Natural killer cell (primary cell): ENCODE data around the gene PSG2. TPM values are rescaled to one million over a fixed set of nuclear protein-coding genes. Genes with fewer than 3 reads are reported as not detected.
"Not testable (repeated sequence)": the region's sequence is repeated elsewhere in the genome, so short reads cannot be mapped to it uniquely, and the experiment has no call there.

Source experiments
- ATAC-seq, 3 donors: fragments of 150-1000 bp in 2 of 3; fragments of 200-7000 bp in 1 of 3; cut with Tn5 transposase; 1 replicate in 1 of 3; 2 replicates in 2 of 3; pipeline ENCODE4 v1.10.0; 2021; ENCODE audit warnings: mild to moderate bottlenecking in 2 of 3, moderate library complexity in 2 of 3
- DNase-seq, 2 donors: peaks; one replicate each; pipeline versions ENCODE4 v3.0.0 to v3.0.0-alpha.2; 2013 to 2021; ENCODE audit warnings: mixed read lengths in 1 of 2
- H3K27ac ChIP-seq: one replicate; pipeline ENCODE4 v1.5.1; 2013; ENCODE audit warnings: mild to moderate bottlenecking, low read length
- H3K27me3 ChIP-seq: one replicate; pipeline ENCODE4 v1.6.1; 2013; ENCODE audit warnings: low read length; ENCODE audit not compliant: control insufficient read depth, insufficient read depth
- H3K36me3 ChIP-seq: one replicate; pipeline ENCODE4 v1.6.1; 2013; ENCODE audit warnings: low read length; ENCODE audit not compliant: control insufficient read depth, insufficient read depth
- H3K4me1 ChIP-seq: one replicate; pipeline ENCODE4 v1.6.1; 2013; ENCODE audit warnings: low read length; ENCODE audit not compliant: control insufficient read depth, insufficient read depth
- H3K4me3 ChIP-seq: one replicate; pipeline ENCODE4 v1.5.1; 2013; ENCODE audit warnings: low read length
- H3K9me3 ChIP-seq: one replicate; pipeline ENCODE4 v1.6.1; 2013; ENCODE audit warnings: low read length; ENCODE audit not compliant: control insufficient read depth, insufficient read depth
- H3K27ac Mint-ChIP-seq, 2 donors: one replicate each; pipeline ENCODE4 v1.8.0; 2022; ENCODE audit warnings: mild to moderate bottlenecking in 2 of 2, mixed read lengths in 2 of 2, moderate library complexity in 1 of 2
- H3K27me3 Mint-ChIP-seq, 2 donors: one replicate each; pipeline ENCODE4 v1.8.0; 2022; ENCODE audit warnings: low read depth in 2 of 2, mixed read lengths in 2 of 2
- H3K36me3 Mint-ChIP-seq: one replicate; pipeline ENCODE4 v1.8.0; 2022; ENCODE audit warnings: mixed read lengths
- H3K4me1 Mint-ChIP-seq, 2 donors: one replicate each; pipeline ENCODE4 v1.8.0; 2022; ENCODE audit warnings: mixed read lengths in 2 of 2
- H3K4me3 Mint-ChIP-seq: one replicate; pipeline ENCODE4 v1.8.0; 2022; ENCODE audit warnings: mild to moderate bottlenecking, moderate library complexity, mixed read lengths
- H3K9me3 Mint-ChIP-seq, 2 donors: one replicate each; pipeline ENCODE4 v1.8.0; 2022; ENCODE audit warnings: mixed read lengths in 2 of 2
- CTCF ChIP-seq: fragments of 200-600 bp; IDR thresholded peaks from one replicate; pipeline ENCODE4 v1.8.0; 2022; ENCODE audit warnings: antibody characterized with exemption
- WGBS: methylation state at CpG from one replicate; pipeline ENCODE4 v1.1.7; 2013; ENCODE audit warnings: missing lambda C conversion rate; ENCODE audit not compliant: insufficient coverage; 5-methylcytosine and 5-hydroxymethylcytosine counted together
- intact Hi-C: fragments of 100-400 bp; cut with micrococcal nuclease; formaldehyde crosslinking; loops from one replicate; pipeline ENCODE4 v1.14.2; 2022
- total RNA-seq, 4 donors: library from RNA; stranded (reverse); fragments of 120-200 nt in 1 of 4; gene quantifications; one replicate each; pipeline versions ENCODE4 v1.2.3 to v1.2.4, GENCODE V29; 2013 to 2022

The PSG2 gene
- total RNA-seq, 3 donors from 2014 or later (not counting 1 experiment from before 2014, with no cell fraction given), result not detected

GRCh38 chr19:43124360-43124759 is 41.9 kb upstream of the PSG2 start:
- Mint-ChIP-seq H3K27me3 (peaks cover 5 to 9% of the 10 kb centered on the region in 2 donors), H3K27ac (no peak overlapping the region)

GRCh38 chr19:43120433-43121026 is 38.0 kb upstream of the PSG2 start:
- H3K36me3 Mint-ChIP-seq, H3K36me3 ChIP-seq, H3K27me3 Mint-ChIP-seq, H3K27me3 ChIP-seq, DNase-seq, H3K4me3 ChIP-seq, H3K9me3 ChIP-seq, ATAC-seq, H3K4me1 ChIP-seq, H3K9me3 Mint-ChIP-seq, H3K27ac ChIP-seq, H3K4me3 Mint-ChIP-seq, H3K4me1 Mint-ChIP-seq, H3K27ac Mint-ChIP-seq, intact Hi-C loops: not testable (repeated sequence)
- WGBS, result 85% methylated on average over 11 of the region's 11 CpGs

More at GRCh38 chr19:43124360-43124759, 41.9 kb upstream of the PSG2 start:
- Histone ChIP-seq H3K4me1 (no peaks in the 10 kb centered on the region), H3K36me3 (no peaks in the 10 kb centered on the region), H3K4me3 (no peak overlapping the region), H3K27me3 (no peaks in the 10 kb centered on the region), H3K9me3 (no peaks in the 10 kb centered on the region), H3K27ac (no peak overlapping the region)
- intact Hi-C loops, result no loop called here
- no peak overlapping the region for H3K4me3 Mint-ChIP-seq
- no peak for TF ChIP-seq CTCF
- DNase-seq (no peak), ATAC-seq (no peak)
- WGBS, result 67% methylated on average over 2 of the region's 2 CpGs
- H3K4me1 Mint-ChIP-seq, result no peaks in the 10 kb centered on the region
- no peaks in the 10 kb centered on the region for H3K9me3 Mint-ChIP-seq
- no peaks in the 10 kb centered on the region for H3K36me3 Mint-ChIP-seq

- H3K4me1 Mint-ChIP-seq, H3K27ac Mint-ChIP-seq, ATAC-seq, H3K27ac ChIP-seq, H3K4me3 ChIP-seq, H3K27me3 Mint-ChIP-seq, H3K9me3 ChIP-seq, H3K36me3 Mint-ChIP-seq, H3K9me3 Mint-ChIP-seq, H3K27me3 ChIP-seq, H3K4me3 Mint-ChIP-seq, H3K4me1 ChIP-seq, DNase-seq, H3K36me3 ChIP-seq, intact Hi-C loops: not testable (repeated sequence)
- WGBS, result 79% methylated on average over 2 of the region's 3 CpGs
Observed at GRCh38 chr19:43119526-43119925, 37.0 kb upstream of the PSG2 start.

- WGBS, result 91% methylated on average over 3 of the region's 3 CpGs
- H3K4me3 Mint-ChIP-seq, H3K9me3 ChIP-seq, H3K4me1 Mint-ChIP-seq, H3K4me1 ChIP-seq, H3K4me3 ChIP-seq, intact Hi-C loops, H3K36me3 ChIP-seq, H3K27ac Mint-ChIP-seq, DNase-seq, H3K36me3 Mint-ChIP-seq, H3K27me3 Mint-ChIP-seq, H3K27me3 ChIP-seq, H3K27ac ChIP-seq, ATAC-seq: not testable (repeated sequence)
- H3K9me3 Mint-ChIP-seq, result peaks cover 3 to 11% of the 10 kb centered on the region in 2 donors
Observed at GRCh38 chr19:43116421-43116820, 33.9 kb upstream of the PSG2 start.

GRCh38 chr19:43115548-43115947 is 33.0 kb upstream of the PSG2 start:
- intact Hi-C loops, H3K27me3 ChIP-seq, H3K9me3 ChIP-seq, DNase-seq, H3K4me1 Mint-ChIP-seq, H3K4me3 ChIP-seq, H3K4me1 ChIP-seq, ATAC-seq, H3K27ac Mint-ChIP-seq, H3K27ac ChIP-seq, H3K4me3 Mint-ChIP-seq, H3K36me3 ChIP-seq, H3K36me3 Mint-ChIP-seq, H3K27me3 Mint-ChIP-seq: not testable (repeated sequence)
- peaks cover 3 to 11% of the 10 kb centered on the region in 2 donors for H3K9me3 Mint-ChIP-seq
- WGBS, result 33% methylated on average over 1 of the region's 1 CpG

GRCh38 chr19:43115064-43115463 is 32.6 kb upstream of the PSG2 start:
- H3K27ac ChIP-seq, H3K27me3 Mint-ChIP-seq, H3K9me3 ChIP-seq, H3K4me3 ChIP-seq, H3K4me1 ChIP-seq, H3K36me3 ChIP-seq, H3K36me3 Mint-ChIP-seq, H3K27me3 ChIP-seq, ATAC-seq, H3K27ac Mint-ChIP-seq, DNase-seq, H3K4me3 Mint-ChIP-seq, intact Hi-C loops, H3K4me1 Mint-ChIP-seq: not testable (repeated sequence)
- H3K9me3 Mint-ChIP-seq, result peaks cover 3 to 11% of the 10 kb centered on the region in 2 donors

GRCh38 chr19:43114626-43115025 is 32.1 kb upstream of the PSG2 start:
- DNase-seq, intact Hi-C loops, H3K36me3 Mint-ChIP-seq, H3K4me3 Mint-ChIP-seq, ATAC-seq, H3K4me1 Mint-ChIP-seq, H3K9me3 ChIP-seq, H3K36me3 ChIP-seq, H3K27ac Mint-ChIP-seq, H3K4me3 ChIP-seq, H3K27me3 ChIP-seq, H3K4me1 ChIP-seq, H3K27ac ChIP-seq, H3K27me3 Mint-ChIP-seq: not testable (repeated sequence)
- 100% methylated on average over 2 of the region's 2 CpGs for WGBS
- H3K9me3 Mint-ChIP-seq, result peaks cover 3 to 11% of the 10 kb centered on the region in 2 donors
